ENCODE data around the gene PCK2. TPM values are rescaled to one million over a fixed set of nuclear protein-coding genes. Genes with fewer than 3 reads are reported as not detected.

Gene PCK2
- total and polyA plus RNA-seq, 2 donors (not counting 3 experiments of a cell fraction or from before 2014, with no cell fraction given), result 23.5 to 24.5 TPM

GRCh38 chr14:24053548-24054323 is 40.4 kb upstream of the PCK2 start:
- TF ChIP-seq GATA2 (IDR thresholded peaks at IDR 0.05; ENCODE audit: insufficient read depth, insufficient read length, low read depth, low read length) (no peak), CTCF (IDR thresholded peaks at IDR 0.05; ENCODE audit: extremely low read depth in 1 of 2, insufficient read depth in 1 of 2, low read depth in 1 of 2, low read length in 2 of 2) (no peak), EZH2 (IDR thresholded peaks at IDR 0.05; ENCODE audit: borderline replicate concordance, low read depth, low read length, severe bottlenecking) (no peak), MYC (IDR thresholded peaks at IDR 0.05; ENCODE audit: low read depth, low read length) (no peak), POLR2AphosphoS5 (IDR thresholded peaks at IDR 0.05; ENCODE audit: insufficient read depth, low read depth, low read length) (no peak), MAX (IDR thresholded peaks at IDR 0.05; ENCODE audit: insufficient read depth, insufficient read length) (no peak), POLR2A (IDR thresholded peaks at IDR 0.05; ENCODE audit: low read depth, low read length) (no peak), FOS (IDR thresholded peaks at IDR 0.05; ENCODE audit: borderline replicate concordance, insufficient read depth, low read length) (no peak), JUN (IDR thresholded peaks at IDR 0.05; ENCODE audit: borderline replicate concordance, insufficient read depth, insufficient read length, low read depth) (no peak)
- Histone ChIP-seq H3K4me3 (replicated peaks in 1 of 3; ENCODE audit: insufficient read depth in 1 of 3, low read depth in 1 of 3, low read length in 3 of 3) (no peak overlapping the region), H3K27ac (ENCODE audit: insufficient read depth, low read depth, low read length) (no peak overlapping the region), H3K9ac (replicated peaks; ENCODE audit: extremely low read depth, insufficient read depth, low read length) (no peak overlapping the region), H3K79me2 (ENCODE audit: control insufficient read depth, insufficient read depth, low read length) (no peaks in the 10 kb centered on the region), H2AFZ (ENCODE audit: low read depth, low read length) (no peak overlapping the region), H3K4me1 (ENCODE audit: control insufficient read depth, extremely low read depth, insufficient read depth, low read length) (peaks cover 12% of the 10 kb centered on the region), H3K9me3 (replicated peaks; ENCODE audit: control insufficient read depth, insufficient read depth, low read length) (no peaks in the 10 kb centered on the region), H3K4me2 (ENCODE audit: insufficient read depth, low read length) (no peak overlapping the region), H4K20me1 (replicated peaks; ENCODE audit: control insufficient read depth, extremely low read depth, insufficient read depth, low read length) (no peaks in the 10 kb centered on the region), H3K27me3 (ENCODE audit: control insufficient read depth in 2 of 2, insufficient read depth in 2 of 2, low read length in 2 of 2) (peaks cover 5 to 13% of the 10 kb centered on the region in 2 experiments), H3K36me3 (ENCODE audit: control insufficient read depth in 2 of 2, extremely low read depth in 1 of 2, insufficient read depth in 2 of 2, low read length in 2 of 2) (no peaks in the 10 kb centered on the region), H3K9me1 (replicated peaks; ENCODE audit: control insufficient read depth, extremely low read depth, insufficient read depth, low read length) (no peaks in the 10 kb centered on the region)
- dilution Hi-C loops (cut with MboI; ENCODE audit: extremely low pct_ligation_motif_present, low sequenced_read_pairs), result no loop called here
- intact Hi-C loops (cut with micrococcal nuclease), result no loop called here
- CTCF ChIA-PET, result interaction anchor here (0.7 to 9.5 kb wide), 8 partner anchors 8 to 108 kb away, joined by 3 to 420 read pairs (median 3); partner anchors contain the start of genes DCAF11, IRF9, NRL and PCK2
- no TSS peak for BruUV-seq (replicated peaks)
- no peak for DNase-seq (ENCODE audit: low read depth, low spot score)
- POLR2A ChIA-PET, result interaction anchor here (0.6 kb wide), 1 partner anchor 273 kb away, joined by 5 read pairs; no protein-coding TSS in a partner anchor
- FAIRE-seq, result no peak
